ENCODE data around the gene GDF2. TPM values are rescaled to one million over a fixed set of nuclear protein-coding genes. Genes with fewer than 3 reads are reported as not detected.
A peak's percentile ranks its signal among the peaks of the same experiment; 100 is the strongest.

The GDF2 gene
- total RNA-seq, 1 experiment from 2014 or later = not detected

GRCh38 chr10:47357131-47357582 is 34.9 kb downstream of the GDF2 start:
- in situ Hi-C loops (cut with HindIII; ENCODE audit: low pct_unique_long_range_greater_than_20kb, low sequenced_read_pairs) = no loop called here
- DNase-seq (ENCODE audit: low read depth, low spot score) = no peak

GRCh38 chr10:47357911-47358310 is 35.7 kb downstream of the GDF2 start:
- in situ Hi-C loops (cut with HindIII; ENCODE audit: low pct_unique_long_range_greater_than_20kb, low sequenced_read_pairs) = no loop called here
- no peak for DNase-seq (ENCODE audit: low read depth, low spot score)

- DNase-seq (ENCODE audit: low read depth, low spot score) = no peak
- in situ Hi-C loops (cut with HindIII; ENCODE audit: low pct_unique_long_range_greater_than_20kb, low sequenced_read_pairs) = no loop called here
These were observed 36.2 kb downstream of the GDF2 start for GRCh38 chr10:47358457-47358856.

GRCh38 chr10:47359101-47359500 is 36.8 kb downstream of the GDF2 start:
- in situ Hi-C loops (cut with HindIII; ENCODE audit: low pct_unique_long_range_greater_than_20kb, low sequenced_read_pairs) = no loop called here
- no peak for DNase-seq (ENCODE audit: low read depth, low spot score)

- in situ Hi-C loops (cut with HindIII; ENCODE audit: low pct_unique_long_range_greater_than_20kb, low sequenced_read_pairs) = no loop called here
- DNase-seq (ENCODE audit: low read depth, low spot score) = no peak
These were observed 37.6 kb downstream of the GDF2 start for GRCh38 chr10:47359626-47360418.

- in situ Hi-C loops (cut with HindIII; ENCODE audit: low pct_unique_long_range_greater_than_20kb, low sequenced_read_pairs) = no loop called here
These were observed 38.3 kb downstream of the GDF2 start for GRCh38 chr10:47360419-47361040.

GRCh38 chr10:47361293-47361692 is 39.0 kb downstream of the GDF2 start:
- peak; percentile 43 for DNase-seq (ENCODE audit: low read depth, low spot score)
- in situ Hi-C loops (cut with HindIII; ENCODE audit: low pct_unique_long_range_greater_than_20kb, low sequenced_read_pairs) = no loop called here

More at GRCh38 chr10:47360419-47361040, 38.3 kb downstream of the GDF2 start:
- no peak for DNase-seq (ENCODE audit: low read depth, low spot score)

- DNase-seq (ENCODE audit: low read depth, low spot score) = no peak
- in situ Hi-C loops (cut with HindIII; ENCODE audit: low pct_unique_long_range_greater_than_20kb, low sequenced_read_pairs) = no loop called here
These were observed 39.9 kb downstream of the GDF2 start for GRCh38 chr10:47362199-47362598.

- no peak for DNase-seq (ENCODE audit: low read depth, low spot score)
- in situ Hi-C loops (cut with HindIII; ENCODE audit: low pct_unique_long_range_greater_than_20kb, low sequenced_read_pairs) = no loop called here
These were observed 41.5 kb downstream of the GDF2 start for GRCh38 chr10:47363781-47364180.

- in situ Hi-C loops (cut with HindIII; ENCODE audit: low pct_unique_long_range_greater_than_20kb, low sequenced_read_pairs) = no loop called here
- no peak for DNase-seq (ENCODE audit: low read depth, low spot score)
These were observed 42.1 kb downstream of the GDF2 start for GRCh38 chr10:47364366-47364765.

- in situ Hi-C loops (cut with HindIII; ENCODE audit: low pct_unique_long_range_greater_than_20kb, low sequenced_read_pairs) = no loop called here
- DNase-seq (ENCODE audit: low read depth, low spot score) = no peak
These were observed 42.7 kb downstream of the GDF2 start for GRCh38 chr10:47364911-47365310.

- in situ Hi-C loops (cut with HindIII; ENCODE audit: low pct_unique_long_range_greater_than_20kb, low sequenced_read_pairs) = no loop called here
These were observed 43.4 kb downstream of the GDF2 start for GRCh38 chr10:47365431-47366180.

GRCh38 chr10:47366181-47366631 is 44.0 kb downstream of the GDF2 start:
- in situ Hi-C loops (cut with HindIII; ENCODE audit: low pct_unique_long_range_greater_than_20kb, low sequenced_read_pairs) = no loop called here
- DNase-seq (ENCODE audit: low read depth, low spot score) = no peak

More at GRCh38 chr10:47365431-47366180, 43.4 kb downstream of the GDF2 start:
- no peak for DNase-seq (ENCODE audit: low read depth, low spot score)

- no peak for DNase-seq (ENCODE audit: low read depth, low spot score)
- in situ Hi-C loops (cut with HindIII; ENCODE audit: low pct_unique_long_range_greater_than_20kb, low sequenced_read_pairs) = no loop called here
These were observed 44.6 kb downstream of the GDF2 start for GRCh38 chr10:47366731-47367460.

- in situ Hi-C loops (cut with HindIII; ENCODE audit: low pct_unique_long_range_greater_than_20kb, low sequenced_read_pairs) = no loop called here
- DNase-seq (ENCODE audit: low read depth, low spot score) = no peak
These were observed 45.4 kb downstream of the GDF2 start for GRCh38 chr10:47367646-47368045.

- DNase-seq (ENCODE audit: low read depth, low spot score) = no peak
- in situ Hi-C loops (cut with HindIII; ENCODE audit: low pct_unique_long_range_greater_than_20kb, low sequenced_read_pairs) = no loop called here
These were observed 46.4 kb downstream of the GDF2 start for GRCh38 chr10:47368431-47369180.

GRCh38 chr10:47369251-47369894 is 47.1 kb downstream of the GDF2 start:
- no peak for DNase-seq (ENCODE audit: low read depth, low spot score)

More at GRCh38 chr10:47369251-47369894, 47.1 kb downstream of the GDF2 start:
- in situ Hi-C loops (cut with HindIII; ENCODE audit: low pct_unique_long_range_greater_than_20kb, low sequenced_read_pairs) = no loop called here
